ENCODE measurements around the gene ABCC1. TPM values are rescaled to one million over a fixed set of nuclear protein-coding genes. Genes with fewer than 3 reads are reported as not detected.

The ABCC1 gene
- total RNA-seq, 1 experiment from 2014 or later: 25.0 TPM

GRCh38 chr16:16016388-16016964, 67.1 kb downstream of the ABCC1 start:
- H3K4me3 ChIP-seq (ENCODE audit: low read depth, low read length, poor library complexity, severe bottlenecking): no peak overlapping the region
- ChIA-PET POLR2A (ENCODE audit: low non-redundant PET) (no interaction called here), CTCF (no interaction called here)
- no peak for DNase-seq (ENCODE audit: low spot score)
- H3K27me3 ChIP-seq (replicated peaks; ENCODE audit: insufficient read depth, low read depth, low read length, poor library complexity): no peaks in the 10 kb centered on the region
- no peak overlapping the region for H3K27ac ChIP-seq (ENCODE audit: low read depth, low read length, poor library complexity, severe bottlenecking)
- no peaks in the 10 kb centered on the region for H3K36me3 ChIP-seq (ENCODE audit: insufficient read depth, low read length, poor library complexity, severe bottlenecking)
- H3K9me3 ChIP-seq (ENCODE audit: low read depth, low read length, poor library complexity, severe bottlenecking): no peaks in the 10 kb centered on the region
- BruUV-seq (replicated peaks): no TSS peak
- intact Hi-C loops (cut with micrococcal nuclease; ENCODE audit: unreplicated experiment): no loop called here
- H3K4me1 ChIP-seq (ENCODE audit: insufficient read depth, low read length, poor library complexity, severe bottlenecking): no peaks in the 10 kb centered on the region
- no peak for TF ChIP-seq EZH2 (IDR thresholded peaks at IDR 0.05; ENCODE audit: borderline replicate concordance, low read depth, low read length, poor library complexity, severe bottlenecking)
- no peak for TF ChIP-seq CTCF (conservative IDR thresholded peaks at IDR 0.05; ENCODE audit: low read depth, low read length)

GRCh38 chr16:16017812-16018211, 68.4 kb downstream of the ABCC1 start:
- H3K9me3 ChIP-seq (ENCODE audit: low read depth, low read length, poor library complexity, severe bottlenecking): no peaks in the 10 kb centered on the region
- H3K27me3 ChIP-seq (replicated peaks; ENCODE audit: insufficient read depth, low read depth, low read length, poor library complexity): no peaks in the 10 kb centered on the region
- intact Hi-C loops (cut with micrococcal nuclease; ENCODE audit: unreplicated experiment): no loop called here
- ChIA-PET CTCF (no interaction called here), POLR2A (ENCODE audit: low non-redundant PET) (no interaction called here)
- TF ChIP-seq CTCF (conservative IDR thresholded peaks at IDR 0.05; ENCODE audit: low read depth, low read length) (no peak), EZH2 (IDR thresholded peaks at IDR 0.05; ENCODE audit: borderline replicate concordance, low read depth, low read length, poor library complexity, severe bottlenecking) (no peak)
- no peak for DNase-seq (ENCODE audit: low spot score)
- no peak overlapping the region for H3K4me3 ChIP-seq (ENCODE audit: low read depth, low read length, poor library complexity, severe bottlenecking)
- no peaks in the 10 kb centered on the region for H3K36me3 ChIP-seq (ENCODE audit: insufficient read depth, low read length, poor library complexity, severe bottlenecking)
- no peak overlapping the region for H3K27ac ChIP-seq (ENCODE audit: low read depth, low read length, poor library complexity, severe bottlenecking)
- BruUV-seq (replicated peaks): no TSS peak
- no peaks in the 10 kb centered on the region for H3K4me1 ChIP-seq (ENCODE audit: insufficient read depth, low read length, poor library complexity, severe bottlenecking)

GRCh38 chr16:16018705-16019104, 69.3 kb downstream of the ABCC1 start:
- CTCF ChIA-PET: no interaction called here
- H3K27me3 ChIP-seq (replicated peaks; ENCODE audit: insufficient read depth, low read depth, low read length, poor library complexity): no peaks in the 10 kb centered on the region
- H3K27ac ChIP-seq (ENCODE audit: low read depth, low read length, poor library complexity, severe bottlenecking): no peak overlapping the region
- H3K4me1 ChIP-seq (ENCODE audit: insufficient read depth, low read length, poor library complexity, severe bottlenecking): no peaks in the 10 kb centered on the region
- DNase-seq (ENCODE audit: low spot score): no peak
- H3K4me3 ChIP-seq (ENCODE audit: low read depth, low read length, poor library complexity, severe bottlenecking): no peak overlapping the region
- TF ChIP-seq EZH2 (IDR thresholded peaks at IDR 0.05; ENCODE audit: borderline replicate concordance, low read depth, low read length, poor library complexity, severe bottlenecking) (no peak), CTCF (conservative IDR thresholded peaks at IDR 0.05; ENCODE audit: low read depth, low read length) (no peak)
- BruUV-seq (replicated peaks): no TSS peak
- H3K36me3 ChIP-seq (ENCODE audit: insufficient read depth, low read length, poor library complexity, severe bottlenecking): no peaks in the 10 kb centered on the region
- H3K9me3 ChIP-seq (ENCODE audit: low read depth, low read length, poor library complexity, severe bottlenecking): no peaks in the 10 kb centered on the region
- intact Hi-C loops (cut with micrococcal nuclease; ENCODE audit: unreplicated experiment): no loop called here
- POLR2A ChIA-PET (ENCODE audit: low non-redundant PET): no interaction called here
